Hepatocyte (in vitro differentiated cells): ENCODE results near the gene TAC1.

Experiments
- EZH2 ChIP-seq: fragments of 200-600 bp; sonication (generic); IDR thresholded peaks from 2 replicates; pipeline ENCODE4 v1.6.1; 2016; ENCODE audit warnings: antibody characterized with exemption, mild to moderate bottlenecking, borderline replicate concordance
- EZH2phosphoT487 ChIP-seq: fragments of 200-600 bp; sonication (generic); IDR thresholded peaks from one replicate; pipeline ENCODE4 v1.6.1; 2018; ENCODE audit warnings: antibody characterized with exemption, mild to moderate bottlenecking, low read depth, moderate library complexity; ENCODE audit not compliant: unreplicated experiment, severe bottlenecking
- TF ChIP-seq, protein P1 (sequence below): fragments of 200-600 bp; sonication (generic); IDR thresholded peaks from 2 replicates; pipeline ENCODE4 v1.5.1; 2016; ENCODE audit warnings: antibody characterized with exemption, mild to moderate bottlenecking; ENCODE audit not compliant: poor library complexity

DNA sequence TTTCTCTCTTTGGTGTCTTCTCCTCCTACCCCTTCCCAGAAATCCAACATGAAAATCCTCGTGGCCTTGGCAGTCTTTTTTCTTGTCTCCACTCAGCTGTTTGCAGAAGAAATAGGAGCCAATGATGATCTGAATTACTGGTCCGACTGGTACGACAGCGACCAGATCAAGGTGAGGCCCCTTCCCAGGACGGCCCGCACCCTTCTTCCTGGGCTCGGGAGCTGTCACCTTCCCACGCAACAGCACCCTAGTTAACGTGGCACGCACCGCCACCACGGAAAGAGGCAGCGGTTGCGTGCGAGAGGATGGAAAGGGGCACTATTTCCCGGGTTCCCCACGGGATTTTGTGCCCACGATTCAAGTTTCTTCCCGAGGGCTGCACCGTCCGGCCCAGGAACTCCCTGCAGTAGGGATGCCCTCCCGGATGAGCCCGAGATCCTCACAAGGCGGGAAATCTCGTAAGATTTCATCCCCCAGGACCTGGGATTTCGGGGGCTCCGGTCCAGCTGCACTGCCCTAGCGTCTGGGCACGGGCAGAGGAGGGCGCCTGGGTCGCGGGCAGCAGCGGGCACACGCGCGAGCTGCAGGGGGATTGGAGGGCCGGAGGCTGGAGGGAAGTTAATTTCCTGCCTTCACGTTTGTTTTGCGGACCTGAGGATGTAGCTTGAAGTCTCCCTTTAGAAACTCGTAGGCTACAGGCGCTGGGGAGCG, 834 bp downstream of the TAC1 start:
- TF ChIP-seq, protein P1, sequence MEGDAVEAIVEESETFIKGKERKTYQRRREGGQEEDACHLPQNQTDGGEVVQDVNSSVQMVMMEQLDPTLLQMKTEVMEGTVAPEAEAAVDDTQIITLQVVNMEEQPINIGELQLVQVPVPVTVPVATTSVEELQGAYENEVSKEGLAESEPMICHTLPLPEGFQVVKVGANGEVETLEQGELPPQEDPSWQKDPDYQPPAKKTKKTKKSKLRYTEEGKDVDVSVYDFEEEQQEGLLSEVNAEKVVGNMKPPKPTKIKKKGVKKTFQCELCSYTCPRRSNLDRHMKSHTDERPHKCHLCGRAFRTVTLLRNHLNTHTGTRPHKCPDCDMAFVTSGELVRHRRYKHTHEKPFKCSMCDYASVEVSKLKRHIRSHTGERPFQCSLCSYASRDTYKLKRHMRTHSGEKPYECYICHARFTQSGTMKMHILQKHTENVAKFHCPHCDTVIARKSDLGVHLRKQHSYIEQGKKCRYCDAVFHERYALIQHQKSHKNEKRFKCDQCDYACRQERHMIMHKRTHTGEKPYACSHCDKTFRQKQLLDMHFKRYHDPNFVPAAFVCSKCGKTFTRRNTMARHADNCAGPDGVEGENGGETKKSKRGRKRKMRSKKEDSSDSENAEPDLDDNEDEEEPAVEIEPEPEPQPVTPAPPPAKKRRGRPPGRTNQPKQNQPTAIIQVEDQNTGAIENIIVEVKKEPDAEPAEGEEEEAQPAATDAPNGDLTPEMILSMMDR, result no peak
- TF ChIP-seq EZH2phosphoT487 (peak; percentile 37), EZH2 (peak; percentile 28)
